Loucy (cell line): ENCODE data around the gene LYRM4.

Experiments
- EZH2phosphoT487 ChIP-seq: fragments of 200-600 bp; IDR thresholded peaks from 2 replicates; pipeline ENCODE4 v1.6.1; 2018; ENCODE audit warnings: antibody characterized with exemption, mild to moderate bottlenecking, moderate library complexity, borderline replicate concordance
- TF ChIP-seq, protein P1 (sequence below): fragments of 200-600 bp; sonication (generic); conservative IDR thresholded peaks from 2 replicates; pipeline ENCODE4 v1.5.1; 2014; ENCODE audit warnings: mild to moderate bottlenecking, antibody characterized with exemption, low read length

DNA sequence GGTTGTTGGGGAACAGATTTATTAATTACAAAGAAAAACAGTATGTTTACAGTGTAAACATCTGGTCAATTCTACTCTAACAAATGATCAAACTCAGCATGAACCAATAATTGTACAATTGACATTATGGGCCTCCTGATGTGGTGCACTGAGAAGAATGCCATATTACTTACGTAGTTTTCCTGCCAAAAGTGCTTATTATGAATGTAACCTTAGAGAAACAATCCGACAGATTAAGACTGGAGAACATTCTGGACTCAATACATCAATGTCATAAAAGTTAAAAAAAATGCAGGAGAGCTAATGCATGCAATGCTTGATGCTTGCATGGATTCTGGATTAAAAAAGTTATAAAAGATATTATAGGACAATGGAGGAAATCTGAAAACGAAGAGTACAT, 69.0 kb downstream of the LYRM4 start:
- TF ChIP-seq EZH2phosphoT487, result no peak
- TF ChIP-seq, protein P1, sequence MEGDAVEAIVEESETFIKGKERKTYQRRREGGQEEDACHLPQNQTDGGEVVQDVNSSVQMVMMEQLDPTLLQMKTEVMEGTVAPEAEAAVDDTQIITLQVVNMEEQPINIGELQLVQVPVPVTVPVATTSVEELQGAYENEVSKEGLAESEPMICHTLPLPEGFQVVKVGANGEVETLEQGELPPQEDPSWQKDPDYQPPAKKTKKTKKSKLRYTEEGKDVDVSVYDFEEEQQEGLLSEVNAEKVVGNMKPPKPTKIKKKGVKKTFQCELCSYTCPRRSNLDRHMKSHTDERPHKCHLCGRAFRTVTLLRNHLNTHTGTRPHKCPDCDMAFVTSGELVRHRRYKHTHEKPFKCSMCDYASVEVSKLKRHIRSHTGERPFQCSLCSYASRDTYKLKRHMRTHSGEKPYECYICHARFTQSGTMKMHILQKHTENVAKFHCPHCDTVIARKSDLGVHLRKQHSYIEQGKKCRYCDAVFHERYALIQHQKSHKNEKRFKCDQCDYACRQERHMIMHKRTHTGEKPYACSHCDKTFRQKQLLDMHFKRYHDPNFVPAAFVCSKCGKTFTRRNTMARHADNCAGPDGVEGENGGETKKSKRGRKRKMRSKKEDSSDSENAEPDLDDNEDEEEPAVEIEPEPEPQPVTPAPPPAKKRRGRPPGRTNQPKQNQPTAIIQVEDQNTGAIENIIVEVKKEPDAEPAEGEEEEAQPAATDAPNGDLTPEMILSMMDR, result no peak
